HepG2 (cell line): ENCODE results near the gene IER5L. TPM values are rescaled to one million over a fixed set of nuclear protein-coding genes. Genes with fewer than 3 reads are reported as not detected.

ENCODE experiments used
- ATAD3A ChIP-seq: sonication (generic); formaldehyde crosslinking; IDR thresholded peaks from 2 replicates; pipeline ENCODE4 v1.4.0; 2020; ENCODE audit warnings: missing genetic modification reagents
- CREM ChIP-seq, 2 experiments: sonication (generic) in 1 of 2; formaldehyde crosslinking in 1 of 2; IDR thresholded peaks; 2 replicates each; pipeline versions ENCODE4 v1.4.0 to v1.6.1; 2016 to 2020; ENCODE audit warnings: antibody characterized with exemption in 1 of 2, mild to moderate bottlenecking in 1 of 2, missing genetic modification reagents in 1 of 2
- GLI4 ChIP-seq: sonication (generic); formaldehyde crosslinking; IDR thresholded peaks from 2 replicates; pipeline ENCODE4 v1.5.1; 2020; ENCODE audit warnings: missing genetic modification reagents, mild to moderate bottlenecking, moderate library complexity, borderline replicate concordance
- HNF1B ChIP-seq: sonication (generic); formaldehyde crosslinking; IDR thresholded peaks from 2 replicates; pipeline ENCODE4 v1.5.1; 2020; ENCODE audit warnings: mild to moderate bottlenecking, moderate library complexity, missing genetic modification reagents
- HNRNPLL ChIP-seq: fragments of 200-400 bp; formaldehyde crosslinking; IDR thresholded peaks from 2 replicates; pipeline ENCODE4 v1.6.1; 2017; ENCODE audit warnings: mild to moderate bottlenecking, low read depth, low read length; ENCODE audit not compliant: poor library complexity, severe bottlenecking
- IRF9 ChIP-seq: sonication (generic); formaldehyde crosslinking; IDR thresholded peaks from 2 replicates; pipeline ENCODE4 v1.8.0; 2022; ENCODE audit warnings: missing genetic modification reagents, mild to moderate bottlenecking, borderline replicate concordance
- PHF21A ChIP-seq: sonication (generic); formaldehyde crosslinking; IDR thresholded peaks from 2 replicates; pipeline ENCODE4 v1.5.0; 2020; ENCODE audit warnings: mild to moderate bottlenecking, missing genetic modification reagents
- POLR2G ChIP-seq: fragments of 200-400 bp; formaldehyde crosslinking; IDR thresholded peaks from 2 replicates; pipeline ENCODE4 v1.6.1; 2018; ENCODE audit warnings: mild to moderate bottlenecking, low read depth, low read length, moderate library complexity
- SATB2 ChIP-seq: sonication (generic); formaldehyde crosslinking; IDR thresholded peaks from 2 replicates; pipeline ENCODE4 v1.5.0; 2020; ENCODE audit warnings: missing genetic modification reagents
- SMAD3 ChIP-seq: sonication (generic); formaldehyde crosslinking; IDR thresholded peaks from 2 replicates; pipeline ENCODE4 v1.4.0; 2020; ENCODE audit warnings: missing genetic modification reagents
- TEAD3 ChIP-seq: optimal IDR thresholded peaks from 2 replicates; pipeline ENCODE3; 2016; ENCODE audit warnings: borderline replicate concordance
- ZNF512B ChIP-seq: sonication (generic); formaldehyde crosslinking; IDR thresholded peaks from 2 replicates; pipeline ENCODE4 v1.5.1; 2020; ENCODE audit warnings: missing genetic modification reagents, mild to moderate bottlenecking, borderline replicate concordance
- ZSCAN21 ChIP-seq: sonication (generic); formaldehyde crosslinking; IDR thresholded peaks from 2 replicates; pipeline ENCODE4 v1.8.0; 2022; ENCODE audit warnings: mild to moderate bottlenecking, missing genetic modification reagents, moderate library complexity, borderline replicate concordance
- polyA plus RNA-seq, 8 experiments: library from polyadenylated mRNA; depleted of rRNA in 3 of 8; stranded (reverse) in 7 of 8; unstranded in 1 of 8; fragments of >200 nt; fragmentation: Illumina TruSeq in 4 of 8; extraction: Trizol in 4 of 8; gene quantifications; 2 replicates each; pipeline versions ENCODE4 v1.2.1 to v1.2.3, GENCODE V29; 2011 to 2016; ENCODE audit warnings: low read depth in 4 of 8, missing spikeins in 1 of 8, mixed read lengths in 1 of 8; ENCODE audit not compliant: insufficient read depth in 1 of 8
- total RNA-seq, 5 experiments: library from RNA; depleted of rRNA; stranded (reverse); fragments of >200 nt; fragmentation: Illumina TruSeq; extraction: Trizol; gene quantifications; 2 replicates each; pipeline ENCODE4 v1.2.3, GENCODE V29; 2016; ENCODE audit warnings: low read depth in 1 of 5
- TF ChIP-seq, protein P1 (sequence below): sonication (generic); formaldehyde crosslinking; IDR thresholded peaks from 2 replicates; pipeline ENCODE4 v1.4.0; 2020; ENCODE audit warnings: missing genetic modification reagents
- TF ChIP-seq, protein P2 (sequence below): sonication (generic); formaldehyde crosslinking; IDR thresholded peaks from 2 replicates; pipeline ENCODE4 v1.5.1; 2020; ENCODE audit warnings: missing genetic modification reagents, mild to moderate bottlenecking, borderline replicate concordance
- TF ChIP-seq, protein P3 (sequence below): sonication (generic); formaldehyde crosslinking; conservative IDR thresholded peaks from 2 replicates; pipeline ENCODE4 v1.4.0; 2020; ENCODE audit warnings: missing genetic modification reagents

The IER5L gene
- total and polyA plus RNA-seq, 2 of the 13 experiments (the other 11 are each of a cell fraction or from before 2014, with no cell fraction given): 1.8 to 3.3 TPM

- TF ChIP-seq HNRNPLL (no peak), ATAD3A (CRISPR knock-in tag) (no peak), ZSCAN21 (CRISPR knock-in tag) (no peak), POLR2G (no peak), GLI4 (CRISPR knock-in tag) (no peak), TEAD3 (CRISPR knock-in tag) (peak; percentile 10), IRF9 (no peak), HNF1B (CRISPR knock-in tag) (no peak), PHF21A (CRISPR knock-in tag) (no peak), ZNF512B (CRISPR knock-in tag) (no peak), CREM (IDR thresholded peaks at IDR 0.05) (no peak), CREM (CRISPR knock-in tag; IDR thresholded peaks at IDR 0.05) (no peak), SATB2 (no peak), SMAD3 (CRISPR knock-in tag) (no peak)
- TF ChIP-seq, protein P1, sequence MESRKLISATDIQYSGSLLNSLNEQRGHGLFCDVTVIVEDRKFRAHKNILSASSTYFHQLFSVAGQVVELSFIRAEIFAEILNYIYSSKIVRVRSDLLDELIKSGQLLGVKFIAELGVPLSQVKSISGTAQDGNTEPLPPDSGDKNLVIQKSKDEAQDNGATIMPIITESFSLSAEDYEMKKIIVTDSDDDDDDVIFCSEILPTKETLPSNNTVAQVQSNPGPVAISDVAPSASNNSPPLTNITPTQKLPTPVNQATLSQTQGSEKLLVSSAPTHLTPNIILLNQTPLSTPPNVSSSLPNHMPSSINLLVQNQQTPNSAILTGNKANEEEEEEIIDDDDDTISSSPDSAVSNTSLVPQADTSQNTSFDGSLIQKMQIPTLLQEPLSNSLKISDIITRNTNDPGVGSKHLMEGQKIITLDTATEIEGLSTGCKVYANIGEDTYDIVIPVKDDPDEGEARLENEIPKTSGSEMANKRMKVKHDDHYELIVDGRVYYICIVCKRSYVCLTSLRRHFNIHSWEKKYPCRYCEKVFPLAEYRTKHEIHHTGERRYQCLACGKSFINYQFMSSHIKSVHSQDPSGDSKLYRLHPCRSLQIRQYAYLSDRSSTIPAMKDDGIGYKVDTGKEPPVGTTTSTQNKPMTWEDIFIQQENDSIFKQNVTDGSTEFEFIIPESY (CRISPR knock-in tag): peak; percentile 19; the same call in 1 of the 2 replicates
- TF ChIP-seq, protein P2, sequence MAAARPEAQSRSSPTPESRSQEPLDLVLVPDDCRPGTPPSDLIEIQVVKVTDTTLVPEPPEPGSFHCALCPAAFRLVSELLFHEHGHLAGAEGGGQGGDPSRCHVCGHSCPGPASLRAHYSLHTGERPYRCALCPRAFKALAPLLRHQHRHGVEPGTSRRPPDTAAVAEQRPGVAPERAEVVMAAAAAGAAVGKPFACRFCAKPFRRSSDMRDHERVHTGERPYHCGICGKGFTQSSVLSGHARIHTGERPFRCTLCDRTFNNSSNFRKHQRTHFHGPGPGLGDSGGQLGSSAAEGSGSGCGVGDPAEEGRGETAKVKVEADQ: no peak
- TF ChIP-seq, protein P3, sequence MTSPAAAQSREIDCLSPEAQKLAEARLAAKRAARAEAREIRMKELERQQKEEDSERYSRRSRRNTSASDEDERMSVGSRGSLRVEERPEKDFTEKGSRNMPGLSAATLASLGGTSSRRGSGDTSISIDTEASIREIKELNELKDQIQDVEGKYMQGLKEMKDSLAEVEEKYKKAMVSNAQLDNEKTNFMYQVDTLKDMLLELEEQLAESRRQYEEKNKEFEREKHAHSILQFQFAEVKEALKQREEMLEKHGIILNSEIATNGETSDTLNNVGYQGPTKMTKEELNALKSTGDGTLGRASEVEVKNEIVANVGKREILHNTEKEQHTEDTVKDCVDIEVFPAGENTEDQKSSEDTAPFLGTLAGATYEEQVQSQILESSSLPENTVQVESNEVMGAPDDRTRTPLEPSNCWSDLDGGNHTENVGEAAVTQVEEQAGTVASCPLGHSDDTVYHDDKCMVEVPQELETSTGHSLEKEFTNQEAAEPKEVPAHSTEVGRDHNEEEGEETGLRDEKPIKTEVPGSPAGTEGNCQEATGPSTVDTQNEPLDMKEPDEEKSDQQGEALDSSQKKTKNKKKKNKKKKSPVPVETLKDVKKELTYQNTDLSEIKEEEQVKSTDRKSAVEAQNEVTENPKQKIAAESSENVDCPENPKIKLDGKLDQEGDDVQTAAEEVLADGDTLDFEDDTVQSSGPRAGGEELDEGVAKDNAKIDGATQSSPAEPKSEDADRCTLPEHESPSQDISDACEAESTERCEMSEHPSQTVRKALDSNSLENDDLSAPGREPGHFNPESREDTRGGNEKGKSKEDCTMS (CRISPR knock-in tag): no peak
Observed at GRCh38 chr9:129182625-129183494, 4.8 kb upstream of the IER5L start (continued).
